K562 (cell line): Measurements from ENCODE around the gene ACCSL. TPM values are rescaled to one million over a fixed set of nuclear protein-coding genes. Genes with fewer than 3 reads are reported as not detected.

Experiments
- ATAC-seq: fragments of 200-7000 bp; cut with Tn5 transposase; 3 replicates; pipeline ENCODE4 v1.9.1; 2020; ENCODE audit warnings: moderate library complexity
- BruUV-seq: library from RNA; stranded (reverse); fragments of 400-500 nt; replicated peaks from 2 replicates; lab custom pipeline; 2021; lab: Mats Ljungman, UMichigan
- CTCF ChIA-PET: fragments of 300-600 bp; formaldehyde crosslinking; extraction: SDS; loops from one replicate; lab custom pipeline; 2021; ENCODE audit warnings: low intra/inter-chr PET ratio; lab: Yijun Ruan, JAX
- POLR2A ChIA-PET: fragments of 300-600, 350-650 bp; sonication (Branson Sonifier 250); formaldehyde crosslinking; extraction: SDS; loops from one replicate; lab custom pipeline; 2021; ENCODE audit warnings: antibody characterized with exemption, inconsistent platforms; lab: Yijun Ruan, JAX
- DNase-seq, 4 experiments: peaks; one replicate each; pipeline versions ENCODE4 v3.0.0 to v3.0.0-alpha.2; 2011 to 2018; ENCODE audit warnings: low spot score in 3 of 4, mixed read lengths in 3 of 4; ENCODE audit errors: extremely low read depth in 1 of 4
- FAIRE-seq: peaks from 2 replicates; lab custom pipeline; 2011; peaks lifted over from hg19 to GRCh38; lab: Jason Lieb, UNC
- H2AFZ ChIP-seq: 2 replicates; pipeline ENCODE4 v1.6.0; 2011; ENCODE audit warnings: low read depth, low read length, control low read depth, inconsistent platforms
- H3K27ac ChIP-seq: fragments of 200-600 bp; 3 replicates; pipeline ENCODE4 v1.8.0; 2011; ENCODE audit warnings: low read depth, mild to moderate bottlenecking, control low read depth, inconsistent platforms, low read length, moderate library complexity, mixed read lengths; ENCODE audit errors: extremely low read depth
- H3K27me3 ChIP-seq, 2 experiments: fragments of 300-600 bp in 1 of 2; 2 replicates in 1 of 2; 3 replicates in 1 of 2; pipeline versions ENCODE4 v1.6.0 to v1.8.0; 2011; ENCODE audit warnings: inconsistent platforms in 2 of 2, low read length in 2 of 2, mild to moderate bottlenecking in 1 of 2, mixed read lengths in 1 of 2, moderate library complexity in 1 of 2; ENCODE audit not compliant: control insufficient read depth in 2 of 2, insufficient read depth in 2 of 2
- H3K36me3 ChIP-seq: fragments of 300-600 bp; 3 replicates; pipeline ENCODE4 v1.8.0; 2011; ENCODE audit warnings: mild to moderate bottlenecking, low read length, inconsistent platforms; ENCODE audit not compliant: control insufficient read depth, insufficient read depth
- H3K4me1 ChIP-seq, 2 experiments: fragments of 200-600 bp in 1 of 2; replicated peaks in 1 of 2; 2 replicates in 1 of 2; 3 replicates in 1 of 2; pipeline versions ENCODE4 v1.5.1 to v1.8.0; 2011; ENCODE audit warnings: inconsistent platforms in 2 of 2, low read length in 2 of 2, mild to moderate bottlenecking in 1 of 2, mixed read lengths in 1 of 2, moderate library complexity in 1 of 2; ENCODE audit not compliant: control insufficient read depth in 2 of 2, insufficient read depth in 2 of 2
- H3K4me2 ChIP-seq: 2 replicates; pipeline ENCODE4 v1.6.1; 2011; ENCODE audit warnings: low read length, control low read depth, inconsistent platforms, mixed read lengths; ENCODE audit not compliant: insufficient read depth
- H3K4me3 ChIP-seq: fragments of 200-600 bp; sonication (generic), shearing (Covaris generic); 2 replicates; pipeline ENCODE4 v1.5.1; 2016; ENCODE audit warnings: control low read depth, inconsistent platforms
- H3K79me2 ChIP-seq: fragments of 200-600 bp; 3 replicates; pipeline ENCODE4 v1.8.0; 2011; ENCODE audit warnings: low read length, inconsistent platforms; ENCODE audit not compliant: control insufficient read depth, insufficient read depth
- H3K9ac ChIP-seq, 2 experiments: 2 replicates each; pipeline versions ENCODE4 v1.6.0 to v1.6.1; 2011; ENCODE audit warnings: low read depth in 2 of 2, low read length in 2 of 2, control low read depth in 1 of 2, inconsistent platforms in 1 of 2, mild to moderate bottlenecking in 1 of 2, mixed read lengths in 1 of 2; ENCODE audit not compliant: insufficient read depth in 1 of 2
- H3K9me1 ChIP-seq: one replicate; pipeline ENCODE4 v1.6.0; 2011; ENCODE audit warnings: inconsistent platforms, mild to moderate bottlenecking, low read length, moderate library complexity; ENCODE audit not compliant: control insufficient read depth, insufficient read depth
- H3K9me3 ChIP-seq: replicated peaks from 2 replicates; pipeline ENCODE4 v1.5.1; 2011; ENCODE audit warnings: low read depth, low read length, inconsistent platforms; ENCODE audit not compliant: control insufficient read depth, insufficient read depth
- H4K20me1 ChIP-seq: replicated peaks from 2 replicates; pipeline ENCODE4 v1.6.1; 2011; ENCODE audit warnings: low read length, inconsistent platforms, mixed read lengths; ENCODE audit not compliant: control insufficient read depth, insufficient read depth
- BCOR ChIP-seq: fragments of 450-650 bp; IDR thresholded peaks from 2 replicates; pipeline ENCODE4 v1.6.1; 2016
- ETV5 ChIP-seq: sonication (generic); formaldehyde crosslinking; IDR thresholded peaks from 2 replicates; pipeline ENCODE4 v1.4.0; 2020; ENCODE audit warnings: low read depth, mild to moderate bottlenecking, missing genetic modification reagents
- NCOA2 ChIP-seq, 2 experiments: fragments of 450-650 bp; IDR thresholded peaks; 2 replicates each; pipeline ENCODE4 v1.6.1; 2018; ENCODE audit warnings: mild to moderate bottlenecking in 2 of 2, moderate library complexity in 1 of 2; ENCODE audit not compliant: partially characterized antibody in 2 of 2
- RNF219 ChIP-seq: fragments of 250-450 bp; sonication (Bioruptor Pico); IDR thresholded peaks from 2 replicates; pipeline ENCODE4 v1.5.0; 2022; ENCODE audit warnings: mild to moderate bottlenecking
- SLC30A9 ChIP-seq: fragments of 250-450 bp; sonication (Bioruptor Pico); IDR thresholded peaks from 2 replicates; pipeline ENCODE4 v1.8.0; 2022; ENCODE audit warnings: mild to moderate bottlenecking, moderate library complexity
- TEAD4 ChIP-seq, 2 experiments: sonication (generic) in 1 of 2; formaldehyde crosslinking in 1 of 2; IDR thresholded peaks; 2 replicates each; pipeline versions ENCODE4 v1.6.1 to v1.8.0; 2012 to 2022; ENCODE audit warnings: borderline replicate concordance in 1 of 2, inconsistent platforms in 1 of 2, low read length in 1 of 2, mild to moderate bottlenecking in 1 of 2, missing genetic modification reagents in 1 of 2
- ZBTB12 ChIP-seq: fragments of 250-450 bp; sonication (Bioruptor Pico); IDR thresholded peaks from 2 replicates; pipeline ENCODE4 v1.4.0; 2020
- ZNF121 ChIP-seq: sonication (generic); formaldehyde crosslinking; conservative IDR thresholded peaks from 2 replicates; pipeline ENCODE4 v1.8.0; 2022; ENCODE audit warnings: missing genetic modification reagents
- ZNF282 ChIP-seq: sonication (generic); formaldehyde crosslinking; IDR thresholded peaks from 2 replicates; pipeline ENCODE4 v1.8.1; 2023; ENCODE audit warnings: missing genetic modification reagents
- WGBS: fragments of 100-300 bp; shearing (Covaris generic); methylation state at CpG from one replicate; pipeline ENCODE4 v1.1.6; 2016; ENCODE audit warnings: low coverage, mixed read lengths; ENCODE audit not compliant: insufficient coverage; ENCODE audit errors: missing lambda C conversion rate; 5-methylcytosine and 5-hydroxymethylcytosine counted together
- in situ Hi-C: fragments of 300-500 bp; cut with MboI; formaldehyde crosslinking; loops from 4 replicates; pipeline ENCODE4 v1.15.0; 2018; ENCODE audit warnings: inconsistent platforms, mixed read lengths
- intact Hi-C: fragments of 100-400 bp; cut with micrococcal nuclease; formaldehyde crosslinking; loops from 2 replicates; pipeline ENCODE4 v1.14.2; 2022
- polyA plus RNA-seq, 8 experiments: library from polyadenylated mRNA; depleted of rRNA in 4 of 8; stranded (reverse) in 5 of 8; unstranded in 3 of 8; fragments of >200 nt; fragmentation: Nextera tagmentation in 2 of 8; fragmentation: Illumina TruSeq in 1 of 8; extraction: Ambion mirVana in 2 of 8; extraction: Trizol in 1 of 8; gene quantifications; 2 replicates each; pipeline versions ENCODE4 v1.2.1 to v1.2.3, GENCODE V29; 2011 to 2014; ENCODE audit warnings: inconsistent platforms in 1 of 8, missing spikeins in 1 of 8
- total RNA-seq, 7 experiments: library from RNA; depleted of rRNA in 6 of 7; stranded (reverse); fragments of >200 nt in 6 of 7; fragmentation: Illumina TruSeq in 2 of 7; extraction: Trizol in 2 of 7; gene quantifications; 2 replicates each; pipeline versions ENCODE4 v1.2.1 to v1.2.3, GENCODE V29; 2011 to 2021; ENCODE audit warnings: low replicate concordance in 1 of 7
- TF ChIP-seq, protein P1 (sequence below): sonication (generic); formaldehyde crosslinking; IDR thresholded peaks from 2 replicates; pipeline ENCODE4 v1.8.0; 2023; ENCODE audit warnings: mild to moderate bottlenecking, missing genetic modification reagents
- TF ChIP-seq, protein P2 (sequence below): fragments of 250-450 bp; sonication (Bioruptor Pico); IDR thresholded peaks from 2 replicates; pipeline ENCODE4 v1.4.0; 2020; ENCODE audit warnings: mild to moderate bottlenecking, moderate library complexity

Gene ACCSL
- total and polyA plus RNA-seq, 9 of the 15 experiments (the other 6 are each of a cell fraction or from before 2014, with no cell fraction given) = not detected

DNA sequence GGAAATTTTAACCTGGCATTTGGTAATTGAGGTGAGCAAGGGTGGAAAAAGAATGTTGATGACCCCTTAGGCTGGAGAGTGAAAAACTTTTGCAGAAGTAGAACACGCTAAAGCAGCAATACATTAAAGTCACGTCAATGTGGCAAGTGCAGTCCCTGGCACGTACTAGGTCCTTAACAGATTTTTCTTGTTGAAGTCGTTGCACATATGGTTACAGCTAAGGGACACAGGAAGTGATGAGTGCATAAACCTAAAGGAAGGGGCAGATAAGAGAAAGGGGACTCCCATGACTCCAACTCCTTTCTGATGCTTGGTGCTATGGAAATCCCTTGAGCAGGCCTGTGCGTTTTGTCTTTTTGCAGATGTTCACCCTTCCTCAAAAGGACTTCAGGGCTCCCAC, 19.5 kb downstream of the ACCSL start (continued):
- TF ChIP-seq TEAD4 (IDR thresholded peaks at IDR 0.05; ENCODE audit: low read length) = 0 out of 2 replicates have a peak, but pooled peaks have one; percentile 30
- TF ChIP-seq TEAD4 (CRISPR knock-in tag; IDR thresholded peaks at IDR 0.05; ENCODE audit: borderline replicate concordance) = no peak
- TF ChIP-seq ETV5 (CRISPR knock-in tag) = 0 out of 2 replicates have a peak, but pooled peaks have one; percentile 58
- TF ChIP-seq ZNF282 (CRISPR knock-in tag) = no peak
- no peak for TF ChIP-seq NCOA2 (IDR thresholded peaks at IDR 0.05; ENCODE audit: partially characterized antibody in 2 of 2)

GRCh38 chr11:44068180-44068579, 20.4 kb downstream of the ACCSL start:
- Histone ChIP-seq H3K9me1 (no peaks in the 10 kb centered on the region), H3K4me1 (peaks cover 10 to 22% of the 10 kb centered on the region in 2 experiments; a peak in 4 of 5 replicates), H4K20me1 (no peaks in the 10 kb centered on the region), H3K79me2 (peaks cover 16% of the 10 kb centered on the region; the same call in 2 of the 3 replicates), H3K4me2 (no peak overlapping the region), H3K36me3 (peaks cover 35% of the 10 kb centered on the region), H3K9me3 (no peaks in the 10 kb centered on the region), H3K27me3 (no peaks in the 10 kb centered on the region), H3K9ac (no peak overlapping the region), H3K4me3 (no peak overlapping the region), H3K27ac (no peak overlapping the region), H2AFZ (no peak overlapping the region)
- no peak for DNase-seq
- intact Hi-C loops (loop anchor here (10.0 kb wide), 1 partner anchor 123 kb away; the partner anchor contains the start of gene C11orf96), in situ Hi-C loops (no loop called here)
- ATAC-seq = no peak
- CTCF ChIA-PET = no interaction called here
- WGBS = 100% methylated on average over 1 of the region's 2 CpGs
- BruUV-seq = no TSS peak
- POLR2A ChIA-PET = interaction anchor here (0.9 to 1.4 kb wide), 2 partner anchors 10 to 17 kb away, joined by 3 read pairs; no protein-coding TSS in a partner anchor
- TF ChIP-seq, protein P1, sequence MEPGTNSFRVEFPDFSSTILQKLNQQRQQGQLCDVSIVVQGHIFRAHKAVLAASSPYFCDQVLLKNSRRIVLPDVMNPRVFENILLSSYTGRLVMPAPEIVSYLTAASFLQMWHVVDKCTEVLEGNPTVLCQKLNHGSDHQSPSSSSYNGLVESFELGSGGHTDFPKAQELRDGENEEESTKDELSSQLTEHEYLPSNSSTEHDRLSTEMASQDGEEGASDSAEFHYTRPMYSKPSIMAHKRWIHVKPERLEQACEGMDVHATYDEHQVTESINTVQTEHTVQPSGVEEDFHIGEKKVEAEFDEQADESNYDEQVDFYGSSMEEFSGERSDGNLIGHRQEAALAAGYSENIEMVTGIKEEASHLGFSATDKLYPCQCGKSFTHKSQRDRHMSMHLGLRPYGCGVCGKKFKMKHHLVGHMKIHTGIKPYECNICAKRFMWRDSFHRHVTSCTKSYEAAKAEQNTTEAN (CRISPR knock-in tag) = no peak
- peak; percentile 79 for TF ChIP-seq ZNF121 (CRISPR knock-in tag)
- TF ChIP-seq, protein P2, sequence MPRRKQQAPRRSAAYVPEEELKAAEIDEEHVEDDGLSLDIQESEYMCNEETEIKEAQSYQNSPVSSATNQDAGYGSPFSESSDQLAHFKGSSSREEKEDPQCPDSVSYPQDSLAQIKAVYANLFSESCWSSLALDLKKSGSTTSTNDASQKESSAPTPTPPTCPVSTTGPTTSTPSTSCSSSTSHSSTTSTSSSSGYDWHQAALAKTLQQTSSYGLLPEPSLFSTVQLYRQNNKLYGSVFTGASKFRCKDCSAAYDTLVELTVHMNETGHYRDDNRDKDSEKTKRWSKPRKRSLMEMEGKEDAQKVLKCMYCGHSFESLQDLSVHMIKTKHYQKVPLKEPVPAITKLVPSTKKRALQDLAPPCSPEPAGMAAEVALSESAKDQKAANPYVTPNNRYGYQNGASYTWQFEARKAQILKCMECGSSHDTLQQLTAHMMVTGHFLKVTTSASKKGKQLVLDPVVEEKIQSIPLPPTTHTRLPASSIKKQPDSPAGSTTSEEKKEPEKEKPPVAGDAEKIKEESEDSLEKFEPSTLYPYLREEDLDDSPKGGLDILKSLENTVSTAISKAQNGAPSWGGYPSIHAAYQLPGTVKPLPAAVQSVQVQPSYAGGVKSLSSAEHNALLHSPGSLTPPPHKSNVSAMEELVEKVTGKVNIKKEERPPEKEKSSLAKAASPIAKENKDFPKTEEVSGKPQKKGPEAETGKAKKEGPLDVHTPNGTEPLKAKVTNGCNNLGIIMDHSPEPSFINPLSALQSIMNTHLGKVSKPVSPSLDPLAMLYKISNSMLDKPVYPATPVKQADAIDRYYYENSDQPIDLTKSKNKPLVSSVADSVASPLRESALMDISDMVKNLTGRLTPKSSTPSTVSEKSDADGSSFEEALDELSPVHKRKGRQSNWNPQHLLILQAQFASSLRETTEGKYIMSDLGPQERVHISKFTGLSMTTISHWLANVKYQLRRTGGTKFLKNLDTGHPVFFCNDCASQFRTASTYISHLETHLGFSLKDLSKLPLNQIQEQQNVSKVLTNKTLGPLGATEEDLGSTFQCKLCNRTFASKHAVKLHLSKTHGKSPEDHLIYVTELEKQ (CRISPR knock-in tag) = no peak
- TF ChIP-seq BCOR = 0 out of 2 replicates have a peak, but pooled peaks have one; percentile 32
- no peak for TF ChIP-seq RNF219
- no peak for TF ChIP-seq ZBTB12
- TF ChIP-seq SLC30A9 (CRISPR knock-in tag) = no peak
- FAIRE-seq = no peak
